HL-60/S4 treated with phorbol 12-myristate 13-acetate at 8.2 ng/mL for 4 days and 3 days (cell line): ENCODE measurements around the gene POLL.
"Not testable (repeated sequence)": the region's sequence is repeated elsewhere in the genome, so short reads cannot be mapped to it uniquely, and the experiment has no call there.

ENCODE experiments used
- in situ Hi-C: fragments of 300-500 bp; cut with MboI; formaldehyde crosslinking; loops from 2 replicates; pipeline ENCODE4 v1.15.0; 2022; ENCODE audit warnings: low sequenced_read_pairs

POLL gene

GRCh38 chr10:101587725-101588653, at the start of gene POLL, which contains the start of gene DPCD:
Gene POLL, minus strand, starts transcription at chr10:101588257. Its CDS starts 897 bp downstream, at chr10:101587360.
Gene DPCD, plus strand, starts transcription at chr10:101588321. Its CDS starts 16 bp downstream, at chr10:101588337.
- in situ Hi-C loops, result no loop called here

GRCh38 chr10:101633510-101633909, 45.5 kb upstream of the POLL start:
- in situ Hi-C loops, result not testable (repeated sequence)

DNA sequence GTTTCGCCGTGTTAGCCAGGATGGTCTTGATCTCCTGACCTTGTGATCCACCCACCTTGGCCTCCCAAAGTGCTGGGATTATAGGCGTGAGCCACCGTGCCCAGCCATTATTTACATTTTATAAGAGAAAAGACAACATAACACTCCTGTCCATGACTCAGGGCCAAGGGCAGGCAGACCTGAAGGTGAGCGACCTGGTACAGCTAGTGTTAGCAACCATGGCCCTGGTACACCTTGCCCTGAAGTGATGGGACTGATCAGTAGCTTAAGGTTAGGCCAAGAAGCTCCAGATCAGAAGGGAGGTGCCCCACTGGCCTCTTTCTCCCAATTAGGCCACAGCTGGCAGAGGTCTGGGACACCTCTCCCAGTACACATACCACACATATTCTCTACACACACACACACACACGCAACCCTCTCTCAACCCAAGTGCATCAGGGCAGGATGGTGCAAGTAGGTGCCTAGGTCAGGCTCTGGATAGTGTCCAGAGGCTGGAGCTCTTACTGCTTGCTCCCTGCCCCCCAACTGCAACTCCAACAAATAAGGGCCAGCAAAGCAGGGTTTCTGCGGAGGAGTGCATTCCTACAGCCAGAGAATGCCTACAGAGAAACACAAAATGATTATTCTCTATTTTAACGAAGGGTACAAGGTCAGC, 43.9 kb upstream of the POLL start:
- in situ Hi-C loops, result no loop called here

DNA sequence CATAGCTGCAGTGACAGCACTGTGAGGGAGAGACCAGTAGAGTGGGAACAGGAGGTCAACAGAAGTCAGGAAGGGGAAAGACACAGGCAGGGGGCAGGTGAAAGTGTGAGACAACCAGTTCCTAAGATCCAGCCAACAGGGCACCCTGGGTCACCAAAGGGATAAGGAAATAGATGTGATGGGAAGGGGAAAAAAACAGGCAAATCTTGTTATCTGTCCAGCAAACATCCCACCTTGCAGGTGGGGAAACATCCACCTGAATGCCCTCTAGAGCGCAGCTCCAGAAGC, 42.5 kb upstream of the POLL start:
- in situ Hi-C loops, result no loop called here

DNA sequence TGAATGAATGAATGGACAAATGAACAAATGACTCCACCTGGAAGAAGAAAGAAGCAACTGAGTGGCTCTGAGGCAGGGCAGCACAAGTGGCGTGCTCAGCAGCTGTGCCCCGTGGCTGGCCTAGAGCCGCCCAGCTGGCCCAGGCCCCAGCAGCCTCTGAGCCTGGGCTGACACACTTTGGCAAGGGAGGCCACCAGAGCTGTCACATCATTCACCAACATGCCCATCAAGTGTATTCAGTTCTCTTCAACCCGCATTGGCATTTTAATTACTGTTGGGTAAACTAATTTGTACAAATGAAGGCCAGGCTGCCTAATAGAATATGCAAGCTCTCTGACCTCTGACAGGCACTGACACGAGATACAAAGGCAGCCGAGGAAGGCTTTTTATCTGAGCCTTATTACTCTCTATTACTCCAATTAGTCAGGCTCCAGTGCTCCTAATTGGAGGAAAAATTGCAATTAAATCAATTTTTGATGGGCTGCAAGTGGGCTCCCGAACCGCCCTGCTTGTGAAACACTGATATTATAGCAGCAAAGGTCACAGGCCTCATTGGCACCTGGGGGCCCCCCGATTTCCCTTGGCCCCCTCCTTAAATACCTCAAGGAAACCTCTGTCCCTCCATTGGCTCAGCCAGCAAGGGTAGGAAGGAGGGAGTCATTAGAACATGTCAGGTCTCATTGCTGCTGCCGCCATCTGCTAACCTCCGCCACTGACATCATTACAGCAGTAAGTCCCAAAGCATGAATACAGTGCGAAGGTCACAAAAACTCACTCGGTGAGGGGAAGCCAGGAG, 42.0 kb upstream of the POLL start:
- in situ Hi-C loops, result no loop called here

DNA sequence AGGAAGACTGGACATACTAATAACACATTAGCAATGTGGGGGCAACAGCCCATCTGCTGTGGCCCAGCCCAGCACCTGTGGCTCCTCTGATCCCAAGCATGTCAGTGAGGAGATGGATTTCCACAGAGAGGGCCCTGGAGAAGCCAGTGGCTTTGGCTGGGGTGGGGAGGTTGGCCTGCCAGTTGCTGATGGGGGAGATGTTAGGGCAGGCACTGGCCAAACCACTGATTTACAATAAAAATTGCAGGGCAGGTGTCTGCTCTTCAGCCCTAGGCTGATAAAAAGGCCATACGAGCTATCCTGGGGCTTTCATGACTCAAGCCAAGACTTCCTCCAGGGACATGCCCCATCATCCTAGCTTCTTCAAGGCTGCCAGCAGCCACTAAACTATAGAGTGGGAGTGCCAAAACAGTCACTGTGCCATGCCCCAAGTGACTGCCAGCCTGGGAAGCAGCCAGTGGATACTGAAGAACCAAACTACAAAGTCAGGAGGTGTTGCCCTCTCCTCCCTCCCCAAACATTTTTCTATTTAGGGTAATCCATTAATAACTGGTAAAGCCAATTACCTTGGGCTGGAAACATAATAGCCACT, 37.9 kb upstream of the POLL start:
- in situ Hi-C loops, result no loop called here

DNA sequence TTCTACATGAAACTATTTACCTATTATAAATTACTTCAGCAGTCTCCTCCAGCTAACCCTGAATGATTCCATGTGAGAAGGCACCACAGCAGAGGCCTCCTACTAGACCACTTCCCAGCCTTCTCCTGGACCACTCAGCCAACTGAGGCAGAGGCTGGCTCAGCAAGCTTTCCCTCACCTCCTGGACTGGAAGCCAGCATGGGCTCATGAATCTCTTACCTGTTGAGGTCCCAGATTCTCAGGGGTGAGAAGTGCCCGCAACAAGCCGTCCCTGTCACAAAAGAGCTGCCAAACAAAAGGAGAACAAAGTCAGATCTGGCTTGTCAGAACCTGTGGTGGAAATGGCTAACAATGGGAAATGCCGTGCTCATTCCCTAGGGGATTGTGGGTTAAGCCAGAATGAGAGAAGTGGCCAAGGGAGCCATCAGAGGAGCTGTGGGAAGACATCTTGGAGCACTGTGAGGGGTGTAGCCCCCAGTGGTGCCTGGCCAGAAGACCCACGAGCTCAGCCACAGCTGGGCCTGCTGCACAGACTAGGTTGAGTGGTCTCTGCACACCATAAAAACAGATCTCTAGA, 36.6 kb upstream of the POLL start:
- in situ Hi-C loops, result no loop called here

DNA sequence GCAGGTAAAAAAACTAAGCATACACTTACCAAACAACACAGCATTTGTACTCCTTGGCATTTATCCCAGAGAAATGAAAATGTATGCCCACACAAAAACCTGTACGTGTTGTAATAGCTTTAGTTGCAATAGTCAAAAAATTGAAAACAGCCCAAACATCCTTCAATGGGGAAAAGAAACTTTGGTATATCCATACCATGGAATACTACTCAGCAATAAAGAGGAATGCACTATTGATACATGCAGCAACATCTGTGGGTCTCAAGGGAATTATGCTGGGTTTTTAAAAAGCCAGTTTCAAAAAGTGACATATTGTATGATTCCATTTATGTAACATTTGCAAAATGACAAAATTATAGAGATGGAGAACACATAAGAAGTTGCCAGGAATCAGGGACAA, 35.5 kb upstream of the POLL start:
- in situ Hi-C loops, result no loop called here

GRCh38 chr10:101619983-101620382, 31.9 kb upstream of the POLL start:
- in situ Hi-C loops, result no loop called here

GRCh38 chr10:101618871-101619270, 30.8 kb upstream of the POLL start:
- in situ Hi-C loops, result no loop called here

- in situ Hi-C loops, result no loop called here
Observed at GRCh38 chr10:101617824-101618568, 29.9 kb upstream of the POLL start.

GRCh38 chr10:101617102-101617823, 29.2 kb upstream of the POLL start:
- in situ Hi-C loops, result no loop called here

DNA sequence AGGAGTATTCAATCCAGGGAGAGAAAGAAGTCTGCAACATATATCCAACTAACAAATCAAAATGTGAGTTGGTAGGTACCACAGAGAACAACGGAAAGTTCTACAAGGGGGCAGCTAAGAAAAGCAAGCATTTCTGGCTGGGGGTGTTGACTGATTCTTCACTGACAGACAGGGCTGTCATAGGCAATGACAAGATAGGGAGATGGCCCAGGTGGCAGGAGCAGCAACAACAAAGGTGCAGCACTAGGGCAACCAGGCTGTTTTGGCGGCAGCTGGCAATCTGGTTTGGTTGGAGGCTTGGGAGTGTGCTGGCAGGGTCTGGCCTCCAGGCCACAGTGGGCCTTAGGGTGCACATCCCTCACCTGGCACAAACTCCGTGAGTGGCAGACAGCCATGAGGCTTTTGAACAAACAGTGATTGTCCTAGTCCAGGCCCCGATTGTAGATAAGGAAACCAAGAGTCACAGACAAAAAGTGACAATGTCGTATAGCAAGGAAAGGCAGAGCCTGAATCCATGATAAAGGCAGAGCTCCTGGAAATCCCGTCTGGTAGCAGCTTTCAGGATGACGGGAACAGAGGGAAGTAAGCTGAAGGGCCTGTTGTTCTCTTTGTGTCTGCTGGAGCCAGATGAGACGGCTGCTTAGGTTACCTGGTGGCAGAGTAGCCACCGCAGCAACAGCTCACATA, 28.5 kb upstream of the POLL start:
- in situ Hi-C loops, result no loop called here

DNA sequence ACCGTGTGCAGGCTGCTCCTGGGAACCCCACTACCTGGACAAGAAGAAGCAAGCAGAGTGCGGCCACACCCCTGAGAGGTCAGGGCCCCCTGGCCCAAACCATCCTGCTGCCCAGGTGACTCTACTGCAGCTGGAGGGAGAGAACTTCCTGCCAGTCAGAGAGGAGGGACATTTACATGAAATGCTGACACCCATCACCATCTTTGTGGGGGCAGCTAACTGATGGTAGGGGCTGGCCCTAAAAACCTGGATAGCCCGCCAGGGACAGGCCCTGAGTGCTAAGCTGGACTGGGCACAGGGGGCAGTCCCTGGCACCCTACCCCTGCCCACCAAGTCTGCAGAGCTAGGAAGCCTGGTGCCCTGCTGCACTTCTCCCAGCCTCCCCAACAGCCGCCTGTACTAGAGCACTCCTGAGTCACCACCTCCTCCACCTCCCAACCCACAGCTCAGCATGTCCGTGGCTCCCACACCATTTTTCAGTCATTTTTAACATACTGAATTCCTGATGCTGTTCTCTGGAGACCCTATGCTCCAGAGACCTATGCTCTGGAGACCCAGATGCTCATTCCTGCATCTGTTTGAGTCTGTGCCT, 27.6 kb upstream of the POLL start:
- in situ Hi-C loops, result no loop called here

DNA sequence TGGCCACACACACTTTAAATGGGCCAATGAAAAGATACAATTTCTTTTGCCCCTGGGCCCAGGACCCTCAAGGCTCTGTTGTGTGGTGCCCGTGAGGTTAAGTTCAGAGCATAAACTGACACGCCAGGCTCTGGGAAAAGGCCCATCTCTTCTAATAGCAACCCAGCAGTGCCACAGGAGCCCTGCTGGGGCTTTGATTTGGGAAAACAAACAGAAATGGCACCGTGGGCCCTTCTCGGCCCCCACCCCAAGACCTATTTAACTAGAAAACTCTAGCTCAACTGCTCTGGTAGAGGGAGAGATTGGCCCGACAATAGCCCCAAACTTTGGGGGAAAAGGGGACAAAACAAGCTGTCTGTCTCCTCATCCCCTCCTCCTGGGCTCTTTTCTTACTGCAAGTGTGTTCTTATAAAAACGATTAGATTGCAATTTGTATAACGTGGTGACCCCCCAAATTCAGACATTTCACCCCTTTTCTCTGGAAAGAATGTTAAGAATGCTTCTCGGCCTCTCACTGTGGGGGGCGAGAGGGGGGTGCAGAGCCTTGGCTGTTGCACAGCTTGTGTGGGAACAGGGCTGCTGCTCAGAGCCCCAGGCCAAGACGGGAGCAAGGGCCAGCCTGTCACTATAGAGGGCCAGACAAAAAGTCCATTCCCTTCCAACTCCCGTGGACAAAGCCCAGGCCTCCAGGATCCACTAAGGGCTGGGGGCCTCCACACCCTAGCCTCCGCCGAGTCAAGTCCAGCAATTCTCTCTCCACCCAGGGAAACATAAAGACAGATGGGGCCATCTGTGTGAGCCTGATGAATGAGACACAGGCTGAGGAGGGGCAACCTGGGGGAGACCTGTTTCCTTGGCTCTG, 26.8 kb upstream of the POLL start:
- in situ Hi-C loops, result no loop called here

DNA sequence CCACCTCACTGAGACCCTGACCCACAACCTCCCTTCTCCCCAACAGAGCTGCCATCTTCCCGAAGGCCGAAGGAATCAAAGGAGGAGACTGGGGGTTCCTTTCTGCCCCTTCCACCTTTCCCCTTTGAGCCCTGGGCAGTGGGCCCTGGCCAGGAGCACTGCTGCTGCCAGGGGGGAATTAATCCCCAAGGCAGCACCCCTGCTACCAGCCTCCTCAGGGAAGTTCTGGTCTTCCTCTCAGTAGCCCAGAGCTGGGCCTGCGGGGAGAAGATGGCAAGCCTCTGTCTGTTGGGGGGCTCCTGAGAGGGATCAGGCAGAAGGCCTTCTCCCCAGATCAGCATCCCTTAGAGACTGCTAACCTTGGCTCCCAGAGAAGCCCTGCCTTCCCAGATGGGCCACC, 25.6 kb upstream of the POLL start:
- in situ Hi-C loops, result no loop called here

DNA sequence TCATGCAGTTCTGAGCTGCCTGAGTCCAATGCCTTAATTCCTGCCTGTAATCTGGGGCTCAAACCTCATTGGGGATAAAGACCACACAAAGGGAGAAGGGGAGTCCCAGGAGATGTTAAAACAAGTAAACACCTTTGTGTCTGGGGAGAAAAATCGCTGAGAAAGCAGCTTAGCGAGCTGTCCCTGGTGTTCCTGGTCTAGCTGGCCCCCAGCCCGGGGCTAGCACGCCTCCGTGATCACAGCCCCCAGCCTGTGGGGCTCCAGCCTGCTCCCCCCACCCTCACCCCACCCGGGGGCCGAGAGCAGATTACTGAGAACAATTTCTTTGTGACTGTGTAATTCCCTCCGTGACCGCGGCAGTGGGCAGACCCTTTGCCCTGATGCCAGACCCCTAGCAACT, 24.8 kb upstream of the POLL start:
- in situ Hi-C loops, result no loop called here

GRCh38 chr10:101612086-101612485, 24.0 kb upstream of the POLL start:
- in situ Hi-C loops, result no loop called here
